A673 (cell line): ENCODE data around the gene MBNL2. TPM values are rescaled to one million over a fixed set of nuclear protein-coding genes. Genes with fewer than 3 reads are reported as not detected.

Experiments
- BruUV-seq: library from RNA; stranded (reverse); fragments of 400-500 nt; replicated peaks from 2 replicates; lab custom pipeline; 2021; lab: Mats Ljungman, UMichigan
- CTCF ChIA-PET: fragments of 300-600 bp; sonication (Branson Sonifier 250); formaldehyde crosslinking; loops from one replicate; lab custom pipeline; 2022; ENCODE audit warnings: antibody characterized with exemption; lab: Charles Lee
- POLR2A ChIA-PET: fragments of 300-600 bp; sonication (Branson Sonifier 250); formaldehyde crosslinking; loops from one replicate; lab custom pipeline; 2022; ENCODE audit warnings: antibody characterized with exemption; ENCODE audit not compliant: low non-redundant PET; lab: Charles Lee
- DNase-seq: peaks from one replicate; pipeline ENCODE4 v3.0.0-alpha.2; 2015; ENCODE audit warnings: low spot score
- H3K27ac ChIP-seq: fragments of 200-600 bp; sonication (generic); 2 replicates; pipeline ENCODE4 v1.5.1; 2016; ENCODE audit warnings: mixed run types, low read depth, mild to moderate bottlenecking, mixed read lengths, antibody characterized with exemption, low read length; ENCODE audit not compliant: poor library complexity, severe bottlenecking
- H3K27me3 ChIP-seq: fragments of 200-600 bp; sonication (generic); replicated peaks from 2 replicates; pipeline ENCODE4 v1.6.1; 2017; ENCODE audit warnings: mixed run types, low read depth, mild to moderate bottlenecking, mixed read lengths, antibody characterized with exemption, low read length; ENCODE audit not compliant: insufficient read depth, poor library complexity
- H3K36me3 ChIP-seq: fragments of 200-600 bp; sonication (generic); 2 replicates; pipeline ENCODE4 v1.6.1; 2016; ENCODE audit warnings: mixed run types, mild to moderate bottlenecking, mixed read lengths, antibody characterized with exemption, low read length; ENCODE audit not compliant: insufficient read depth, poor library complexity, severe bottlenecking
- H3K4me1 ChIP-seq: fragments of 200-600 bp; sonication (generic); 2 replicates; pipeline ENCODE4 v1.6.1; 2017; ENCODE audit warnings: mixed run types, mild to moderate bottlenecking, mixed read lengths, antibody characterized with exemption, low read length; ENCODE audit not compliant: insufficient read depth, poor library complexity, severe bottlenecking
- H3K4me3 ChIP-seq: fragments of 200-600 bp; sonication (generic); 2 replicates; pipeline ENCODE4 v1.5.1; 2016; ENCODE audit warnings: low read depth, mixed run types, mild to moderate bottlenecking, mixed read lengths, low read length; ENCODE audit not compliant: poor library complexity, severe bottlenecking
- H3K9me3 ChIP-seq: fragments of 200-600 bp; sonication (generic); 2 replicates; pipeline ENCODE4 v1.6.1; 2016; ENCODE audit warnings: mixed run types, low read depth, mild to moderate bottlenecking, mixed read lengths, antibody characterized with exemption, low read length; ENCODE audit not compliant: poor library complexity, severe bottlenecking
- CTCF ChIP-seq: fragments of 300-800, 200-600 bp; sonication (generic); conservative IDR thresholded peaks from 2 replicates; pipeline ENCODE4 v1.5.1; 2017; ENCODE audit warnings: low read depth, mild to moderate bottlenecking, antibody characterized with exemption, low read length, moderate library complexity, mixed read lengths
- EZH2 ChIP-seq: fragments of 200-600 bp; sonication (generic); IDR thresholded peaks from 2 replicates; pipeline ENCODE4 v1.6.1; 2017; ENCODE audit warnings: borderline replicate concordance, low read depth, mild to moderate bottlenecking, mixed read lengths, antibody characterized with exemption, low read length; ENCODE audit not compliant: poor library complexity, severe bottlenecking
- intact Hi-C: fragments of 100-400 bp; cut with micrococcal nuclease; formaldehyde crosslinking; loops from one replicate; pipeline ENCODE4 v1.10.0; 2022; ENCODE audit not compliant: unreplicated experiment
- total RNA-seq: library from RNA; stranded (reverse); gene quantifications from 2 replicates; pipeline ENCODE4 v1.2.3, GENCODE V29; 2021

Gene MBNL2
- total RNA-seq, 1 experiment from 2014 or later = 12.0 TPM

- CTCF ChIA-PET = no interaction called here
- no peak overlapping the region for H3K27ac ChIP-seq
These were observed 94.3 kb downstream of the MBNL2 start for GRCh38 chr13:97316390-97316789.

GRCh38 chr13:97317933-97318332 is 95.8 kb downstream of the MBNL2 start:
- Histone ChIP-seq H3K9me3 (no peaks in the 10 kb centered on the region), H3K4me1 (no peaks in the 10 kb centered on the region), H3K36me3 (no peaks in the 10 kb centered on the region), H3K27me3 (no peaks in the 10 kb centered on the region), H3K4me3 (no peak overlapping the region), H3K27ac (no peak overlapping the region)
- DNase-seq = no peak
- POLR2A ChIA-PET = no interaction called here
- no peak for TF ChIP-seq EZH2
- TF ChIP-seq CTCF = no peak
- BruUV-seq = no TSS peak
- intact Hi-C loops = no loop called here
- CTCF ChIA-PET = no interaction called here

More at GRCh38 chr13:97316390-97316789, 94.3 kb downstream of the MBNL2 start:
- Histone ChIP-seq H3K4me1 (no peaks in the 10 kb centered on the region), H3K9me3 (no peaks in the 10 kb centered on the region), H3K4me3 (no peak overlapping the region), H3K36me3 (no peaks in the 10 kb centered on the region), H3K27me3 (no peaks in the 10 kb centered on the region)
- TF ChIP-seq EZH2 (no peak), CTCF (no peak)
- no TSS peak for BruUV-seq
- POLR2A ChIA-PET = no interaction called here
- no peak for DNase-seq
- intact Hi-C loops = no loop called here

GRCh38 chr13:97318532-97318931 is 96.4 kb downstream of the MBNL2 start:
- no TSS peak for BruUV-seq
- Histone ChIP-seq H3K27me3 (no peaks in the 10 kb centered on the region), H3K36me3 (no peaks in the 10 kb centered on the region), H3K4me3 (no peak overlapping the region), H3K4me1 (no peaks in the 10 kb centered on the region), H3K27ac (no peak overlapping the region), H3K9me3 (no peaks in the 10 kb centered on the region)
- intact Hi-C loops = no loop called here
- POLR2A ChIA-PET = no interaction called here
- CTCF ChIA-PET = no interaction called here
- TF ChIP-seq EZH2 = no peak
- no peak for TF ChIP-seq CTCF
- no peak for DNase-seq
